K562 (cell line): ENCODE measurements around the gene VDAC1. TPM values are rescaled to one million over a fixed set of nuclear protein-coding genes. Genes with fewer than 3 reads are reported as not detected.

ENCODE experiments used
- ARID1B ChIP-seq: fragments of 450-650 bp; IDR thresholded peaks from 2 replicates; pipeline ENCODE4 v1.6.1; 2016; ENCODE audit warnings: antibody characterized with exemption, mild to moderate bottlenecking, inconsistent platforms
- ARNT ChIP-seq, 2 experiments: fragments of 450-650 bp; IDR thresholded peaks; 2 replicates each; pipeline ENCODE4 v1.6.1; 2016; ENCODE audit warnings: mild to moderate bottlenecking in 1 of 2
- BRF1 ChIP-seq: IDR thresholded peaks from 3 replicates; pipeline ENCODE4 v1.6.1; 2011; ENCODE audit warnings: borderline replicate concordance, mild to moderate bottlenecking; ENCODE audit not compliant: insufficient read length; ENCODE audit errors: extremely low read depth
- CHAMP1 ChIP-seq: fragments of 450-650 bp; IDR thresholded peaks from 2 replicates; pipeline ENCODE4 v1.6.1; 2016; ENCODE audit warnings: mild to moderate bottlenecking
- DLX4 ChIP-seq: fragments of 250-450 bp; sonication (Bioruptor Pico); IDR thresholded peaks from 2 replicates; pipeline ENCODE4 v1.6.1; 2021; ENCODE audit warnings: mild to moderate bottlenecking
- EHMT2 ChIP-seq: fragments of 450-650 bp; IDR thresholded peaks from 2 replicates; pipeline ENCODE4 v1.6.1; 2018; ENCODE audit warnings: antibody characterized with exemption
- ELF4 ChIP-seq: fragments of 450-650 bp; formaldehyde crosslinking; IDR thresholded peaks from 2 replicates; pipeline ENCODE4 v1.4.0; 2022; ENCODE audit warnings: missing genetic modification characterization
- GTF2A2 ChIP-seq: IDR thresholded peaks from 2 replicates; pipeline ENCODE4 v1.6.1; 2016; ENCODE audit warnings: mild to moderate bottlenecking, missing genetic modification characterization, missing compliant biosample characterization
- HNRNPL ChIP-seq: fragments of 200-400 bp; formaldehyde crosslinking; IDR thresholded peaks from 2 replicates; pipeline ENCODE4 v1.6.1; 2017; ENCODE audit warnings: low read depth, mild to moderate bottlenecking, low read length
- MTA1 ChIP-seq: fragments of 450-650 bp; IDR thresholded peaks from 2 replicates; pipeline ENCODE4 v1.6.1; 2017; ENCODE audit warnings: borderline replicate concordance
- NCOA1 ChIP-seq: fragments of 450-650 bp; IDR thresholded peaks from 2 replicates; pipeline ENCODE4 v1.6.1; 2016; ENCODE audit warnings: low read depth
- PATZ1 ChIP-seq: fragments of 250-450 bp; sonication (Bioruptor Pico); IDR thresholded peaks from 2 replicates; pipeline ENCODE4 v1.5.0; 2020; ENCODE audit warnings: mild to moderate bottlenecking, borderline replicate concordance
- PPARD ChIP-seq: fragments of 250-450 bp; sonication (Bioruptor Pico); IDR thresholded peaks from 2 replicates; pipeline ENCODE4 v1.8.0; 2022; ENCODE audit warnings: inconsistent platforms, mild to moderate bottlenecking, moderate library complexity
- RBM14 ChIP-seq: fragments of 200-400 bp; formaldehyde crosslinking; IDR thresholded peaks from 2 replicates; pipeline ENCODE4 v1.6.1; 2018; ENCODE audit warnings: low read depth, mild to moderate bottlenecking, low read length, moderate library complexity, borderline replicate concordance; ENCODE audit not compliant: insufficient read depth
- RBM22 ChIP-seq: fragments of 200-400 bp; formaldehyde crosslinking; IDR thresholded peaks from 2 replicates; pipeline ENCODE4 v1.6.1; 2018; ENCODE audit warnings: low read length, low read depth; ENCODE audit not compliant: poor library complexity, severe bottlenecking
- SMAD2 ChIP-seq: fragments of 150-350 bp; IDR thresholded peaks from 2 replicates; pipeline ENCODE4 v1.6.1; 2014; ENCODE audit warnings: low read depth, mild to moderate bottlenecking, low read length
- SMAD4 ChIP-seq: fragments of 250-450 bp; sonication (Bioruptor Pico); conservative IDR thresholded peaks from 2 replicates; pipeline ENCODE4 v1.8.0; 2021; ENCODE audit warnings: inconsistent platforms, mild to moderate bottlenecking, moderate library complexity
- XRCC3 ChIP-seq: fragments of 450-650 bp; IDR thresholded peaks from 2 replicates; pipeline ENCODE4 v1.6.1; 2017; ENCODE audit warnings: mild to moderate bottlenecking, moderate library complexity
- ZC3H11A ChIP-seq: IDR thresholded peaks from 2 replicates; pipeline ENCODE4 v1.6.1; 2012; ENCODE audit warnings: low read depth, low read length, improper control_type of control experiment
- ZNF280B ChIP-seq: fragments of 250-450 bp; sonication (Bioruptor Pico); IDR thresholded peaks from 2 replicates; pipeline ENCODE4 v1.5.1; 2021; ENCODE audit warnings: mild to moderate bottlenecking
- ZNF282 ChIP-seq: sonication (generic); formaldehyde crosslinking; IDR thresholded peaks from 2 replicates; pipeline ENCODE4 v1.8.1; 2023; ENCODE audit warnings: missing genetic modification reagents
- ZNF41 ChIP-seq: fragments of 250-450 bp; sonication (Bioruptor Pico); conservative IDR thresholded peaks from 2 replicates; pipeline ENCODE4 v1.4.0; 2020; ENCODE audit warnings: mild to moderate bottlenecking
- ZNF431 ChIP-seq: sonication (generic); formaldehyde crosslinking; IDR thresholded peaks from 2 replicates; pipeline ENCODE4 v1.8.0; 2022; ENCODE audit warnings: mild to moderate bottlenecking, missing genetic modification reagents
- ZNF561 ChIP-seq: fragments of 450-650 bp; formaldehyde crosslinking; conservative IDR thresholded peaks from 2 replicates; pipeline ENCODE4 v1.4.0; 2020; ENCODE audit warnings: mild to moderate bottlenecking, moderate library complexity
- polyA plus RNA-seq, 8 experiments: library from polyadenylated mRNA; depleted of rRNA in 4 of 8; stranded (reverse) in 5 of 8; unstranded in 3 of 8; fragments of >200 nt; fragmentation: Nextera tagmentation in 2 of 8; fragmentation: Illumina TruSeq in 1 of 8; extraction: Ambion mirVana in 2 of 8; extraction: Trizol in 1 of 8; gene quantifications; 2 replicates each; pipeline versions ENCODE4 v1.2.1 to v1.2.3, GENCODE V29; 2011 to 2014; ENCODE audit warnings: inconsistent platforms in 1 of 8, missing spikeins in 1 of 8
- total RNA-seq, 7 experiments: library from RNA; depleted of rRNA in 6 of 7; stranded (reverse); fragments of >200 nt in 6 of 7; fragmentation: Illumina TruSeq in 2 of 7; extraction: Trizol in 2 of 7; gene quantifications; 2 replicates each; pipeline versions ENCODE4 v1.2.1 to v1.2.3, GENCODE V29; 2011 to 2021; ENCODE audit warnings: low replicate concordance in 1 of 7

Gene VDAC1
- total and polyA plus RNA-seq, 9 of the 15 experiments (the other 6 are each of a cell fraction or from before 2014, with no cell fraction given), result 168 to 366 (median 293) TPM

- TF ChIP-seq MTA1, result peak; percentile 29; the same call in 1 of the 2 replicates
- TF ChIP-seq ZC3H11A, result no peak
- TF ChIP-seq ARNT (IDR thresholded peaks at IDR 0.05), result 0 out of 4 replicates have a peak, but pooled peaks of 1 of the 2 experiments have one; percentile 13
- no peak for TF ChIP-seq GTF2A2 (tag)
- no peak for TF ChIP-seq ZNF431 (CRISPR knock-in tag)
- TF ChIP-seq CHAMP1, result no peak
- TF ChIP-seq ZNF561, result no peak
- TF ChIP-seq ZNF282 (CRISPR knock-in tag), result no peak
- TF ChIP-seq SMAD4, result peak; percentile 61
- TF ChIP-seq ARID1B, result peak; percentile 54
- TF ChIP-seq HNRNPL, result 0 out of 2 replicates have a peak, but pooled peaks have one; percentile 36
- no peak for TF ChIP-seq RBM14
- TF ChIP-seq PPARD (CRISPR knock-in tag), result no peak
- no peak for TF ChIP-seq NCOA1
- TF ChIP-seq BRF1, result no peak
- no peak for TF ChIP-seq EHMT2
- TF ChIP-seq DLX4 (CRISPR knock-in tag), result no peak
- no peak for TF ChIP-seq RBM22
- no peak for TF ChIP-seq SMAD2
- no peak for TF ChIP-seq ZNF280B
- no peak for TF ChIP-seq PATZ1 (CRISPR knock-in tag)
- no peak for TF ChIP-seq XRCC3
- peak; percentile 42; the same call in 1 of the 2 replicates for TF ChIP-seq ELF4 (CRISPR knock-in tag)
- no peak for TF ChIP-seq ZNF41 (CRISPR knock-in tag)
Measured at GRCh38 chr5:133938039-133938821, 66.5 kb downstream of the VDAC1 start (continued).
